ENCODE data around the gene AURKB. TPM values are rescaled to one million over a fixed set of nuclear protein-coding genes. Genes with fewer than 3 reads are reported as not detected.

Gene AURKB
- total and polyA plus RNA-seq, 2 of the 4 experiments (the other 2 are of a cell fraction), result 45.9 to 62.0 TPM

DNA sequence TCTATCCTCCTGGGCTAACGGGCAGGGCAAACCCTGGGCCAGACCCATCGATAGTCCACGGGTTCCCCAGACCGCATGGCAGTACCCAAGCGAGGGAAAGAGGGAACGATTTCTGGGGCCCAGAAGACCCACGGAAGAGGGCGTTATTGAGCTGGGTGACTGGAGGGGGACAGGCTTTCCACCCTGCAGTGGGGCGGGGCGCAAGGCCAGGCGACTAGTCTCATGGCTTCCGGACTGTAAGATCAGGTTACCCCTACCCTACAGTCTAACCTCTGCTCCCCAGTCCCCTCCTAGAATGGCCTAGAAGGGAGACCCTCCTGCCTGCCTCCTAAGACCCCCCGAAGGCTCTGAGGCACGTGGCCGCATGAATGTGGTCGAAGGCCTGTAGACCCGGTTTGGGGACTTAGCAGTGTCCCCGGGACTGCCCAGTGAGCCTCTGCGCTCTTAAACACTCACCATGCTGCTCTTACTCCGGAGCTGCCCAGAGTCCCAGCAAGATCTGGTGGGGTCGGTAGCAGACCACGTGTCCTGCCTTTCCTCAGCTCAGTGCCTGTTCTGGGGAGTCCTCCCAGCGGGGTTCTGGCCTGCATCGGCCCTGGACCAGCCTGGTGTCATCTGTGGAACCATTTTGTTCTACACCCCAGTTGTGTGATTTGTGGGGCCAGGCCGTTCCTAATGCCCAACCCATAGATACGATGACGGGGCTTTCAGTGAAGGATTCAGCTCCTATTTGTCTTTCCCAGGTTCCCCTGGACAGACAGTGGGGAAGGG lies 13.2 kb upstream of the AURKB start:
- peak overlapping the region; percentile 61; the same call in 2 of the 3 replicates for H2BK15ac ChIP-seq (ENCODE audit: low read depth, low read length)
- H2AK5ac ChIP-seq (ENCODE audit: low read depth, low read length), result peak overlapping the region; percentile 94
- H4K8ac ChIP-seq (ENCODE audit: low read depth in 2 of 2, low read length in 2 of 2), result peak overlapping the region; percentile 84 to 94
- DNase-seq, result peak; percentile 47
- BruUV-seq (replicated peaks), result no TSS peak
- peak overlapping the region; percentile 95 for H2AFZ ChIP-seq (replicated peaks; ENCODE audit: low read length, poor library complexity)
- peak overlapping the region; percentile 81 for H2BK5ac ChIP-seq (ENCODE audit: low read depth, low read length, poor library complexity, severe bottlenecking)
- in situ Hi-C loops (cut with MboI; ENCODE audit: low sequenced_read_pairs) (loop anchor here (5.0 kb wide), 1 partner anchor 101 kb away; the partner anchor contains the start of gene HES7), intact Hi-C loops (cut with micrococcal nuclease) (loop anchor here (5.0 kb wide), 2 partner anchors 86 to 161 kb away; no protein-coding TSS in a partner anchor), dilution Hi-C loops (cut with HindIII; ENCODE audit: low sequenced_read_pairs, unreplicated experiment) (no loop called here)
- H2BK120ac ChIP-seq (ENCODE audit: low read depth, low read length), result peak overlapping the region; percentile 56; the same call in 1 of the 2 replicates
- H4K5ac ChIP-seq (ENCODE audit: low read depth, low read length), result peak overlapping the region; percentile 58
- POLR2A ChIA-PET (ENCODE audit: unreplicated experiment), result interaction anchor here (1.3 kb wide), 1 partner anchor 50 kb away, joined by 3 read pairs; no protein-coding TSS in a partner anchor
- peaks cover 0 to 8% of the 10 kb centered on the region in 2 experiments; a peak in 1 of 4 replicates for H3K79me1 ChIP-seq (ENCODE audit: low read depth in 1 of 2, low read length in 2 of 2)
- peaks cover 9% of the 10 kb centered on the region for H3K4me1 ChIP-seq (ENCODE audit: control insufficient read depth, insufficient read depth, low read length)
- peak overlapping the region; percentile 94 for H4K91ac ChIP-seq (ENCODE audit: insufficient read depth, low read depth, low read length)
- H3K9ac ChIP-seq (ENCODE audit: low read depth, low read length), result peak overlapping the region; percentile 87
- CTCF ChIA-PET, result interaction anchor here (1.0 to 1.2 kb wide), 2 partner anchors 102 to 160 kb away, joined by 3 to 4 read pairs; no protein-coding TSS in a partner anchor
- H3K23ac ChIP-seq (ENCODE audit: low read depth, low read length), result peak overlapping the region; percentile 96
- H3K36me3 ChIP-seq (ENCODE audit: control insufficient read depth, insufficient read depth, low read length), result peaks cover 7% of the 10 kb centered on the region; the same call in 1 of the 2 replicates
- H3K9me1 ChIP-seq (ENCODE audit: insufficient read depth, low read length), result peaks cover 14% of the 10 kb centered on the region
- peak overlapping the region; percentile 98 for H3K4ac ChIP-seq (ENCODE audit: low read depth, low read length)
- peak overlapping the region; percentile 75 for H3K4me2 ChIP-seq (ENCODE audit: low read depth, low read length)
- H3K4me3 ChIP-seq (ENCODE audit: insufficient read depth, low read depth, low read length), result peak overlapping the region; percentile 62
- no peak overlapping the region for H2BK20ac ChIP-seq (ENCODE audit: low read depth, low read length)
- peak overlapping the region; percentile 98 for H2AK9ac ChIP-seq (replicated peaks; ENCODE audit: low read depth, low read length, poor library complexity)
- no peaks in the 10 kb centered on the region for H3K27me3 ChIP-seq (ENCODE audit: control insufficient read depth, insufficient read depth, low read length)
- peak overlapping the region; percentile 95 for H3K56ac ChIP-seq (ENCODE audit: extremely low read depth, insufficient read depth, low read length)
- peak; percentile 4 for ATAC-seq (ENCODE audit: low read depth)
- WGBS, 2 experiments (ENCODE audit: extremely low coverage in 2 of 2, insufficient read length in 1 of 2), result 0% methylated on average over 4 of the region's 27 CpGs; no CpG with 5 or more reads in 1 of the 2 experiments
- H3K27ac ChIP-seq (ENCODE audit: insufficient read depth, low read length), result peak overlapping the region; percentile 85
- H3K18ac ChIP-seq (ENCODE audit: low read depth, low read length), result peak overlapping the region; percentile 43
- TF ChIP-seq RAD21 (IDR thresholded peaks at IDR 0.05; ENCODE audit: low read length) (peak; percentile 29; the same call in 1 of the 2 replicates), CEBPB (IDR thresholded peaks at IDR 0.05; ENCODE audit: low read depth, low read length) (no peak), RFX5 (IDR thresholded peaks at IDR 0.05; ENCODE audit: low read depth, low read length) (no peak), MAFK (IDR thresholded peaks at IDR 0.05; ENCODE audit: low read depth, low read length) (no peak), FOS (IDR thresholded peaks at IDR 0.05; ENCODE audit: low read depth, low read length) (no peak), SMC3 (IDR thresholded peaks at IDR 0.05; ENCODE audit: low read depth, low read length) (no peak), BHLHE40 (IDR thresholded peaks at IDR 0.05; ENCODE audit: low read depth, low read length) (no peak), MXI1 (IDR thresholded peaks at IDR 0.05; ENCODE audit: borderline replicate concordance, low read depth, low read length) (no peak; the same call in 1 of the 2 replicates)
- TF ChIP-seq, protein P1, sequence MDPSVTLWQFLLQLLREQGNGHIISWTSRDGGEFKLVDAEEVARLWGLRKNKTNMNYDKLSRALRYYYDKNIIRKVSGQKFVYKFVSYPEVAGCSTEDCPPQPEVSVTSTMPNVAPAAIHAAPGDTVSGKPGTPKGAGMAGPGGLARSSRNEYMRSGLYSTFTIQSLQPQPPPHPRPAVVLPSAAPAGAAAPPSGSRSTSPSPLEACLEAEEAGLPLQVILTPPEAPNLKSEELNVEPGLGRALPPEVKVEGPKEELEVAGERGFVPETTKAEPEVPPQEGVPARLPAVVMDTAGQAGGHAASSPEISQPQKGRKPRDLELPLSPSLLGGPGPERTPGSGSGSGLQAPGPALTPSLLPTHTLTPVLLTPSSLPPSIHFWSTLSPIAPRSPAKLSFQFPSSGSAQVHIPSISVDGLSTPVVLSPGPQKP (IDR thresholded peaks at IDR 0.05; ENCODE audit: borderline replicate concordance, low read depth, low read length), result no peak
- TF ChIP-seq, protein P2, sequence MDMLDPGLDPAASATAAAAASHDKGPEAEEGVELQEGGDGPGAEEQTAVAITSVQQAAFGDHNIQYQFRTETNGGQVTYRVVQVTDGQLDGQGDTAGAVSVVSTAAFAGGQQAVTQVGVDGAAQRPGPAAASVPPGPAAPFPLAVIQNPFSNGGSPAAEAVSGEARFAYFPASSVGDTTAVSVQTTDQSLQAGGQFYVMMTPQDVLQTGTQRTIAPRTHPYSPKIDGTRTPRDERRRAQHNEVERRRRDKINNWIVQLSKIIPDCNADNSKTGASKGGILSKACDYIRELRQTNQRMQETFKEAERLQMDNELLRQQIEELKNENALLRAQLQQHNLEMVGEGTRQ (IDR thresholded peaks at IDR 0.05; ENCODE audit: low read depth, low read length), result peak; percentile 49
- TF ChIP-seq, protein P3, sequence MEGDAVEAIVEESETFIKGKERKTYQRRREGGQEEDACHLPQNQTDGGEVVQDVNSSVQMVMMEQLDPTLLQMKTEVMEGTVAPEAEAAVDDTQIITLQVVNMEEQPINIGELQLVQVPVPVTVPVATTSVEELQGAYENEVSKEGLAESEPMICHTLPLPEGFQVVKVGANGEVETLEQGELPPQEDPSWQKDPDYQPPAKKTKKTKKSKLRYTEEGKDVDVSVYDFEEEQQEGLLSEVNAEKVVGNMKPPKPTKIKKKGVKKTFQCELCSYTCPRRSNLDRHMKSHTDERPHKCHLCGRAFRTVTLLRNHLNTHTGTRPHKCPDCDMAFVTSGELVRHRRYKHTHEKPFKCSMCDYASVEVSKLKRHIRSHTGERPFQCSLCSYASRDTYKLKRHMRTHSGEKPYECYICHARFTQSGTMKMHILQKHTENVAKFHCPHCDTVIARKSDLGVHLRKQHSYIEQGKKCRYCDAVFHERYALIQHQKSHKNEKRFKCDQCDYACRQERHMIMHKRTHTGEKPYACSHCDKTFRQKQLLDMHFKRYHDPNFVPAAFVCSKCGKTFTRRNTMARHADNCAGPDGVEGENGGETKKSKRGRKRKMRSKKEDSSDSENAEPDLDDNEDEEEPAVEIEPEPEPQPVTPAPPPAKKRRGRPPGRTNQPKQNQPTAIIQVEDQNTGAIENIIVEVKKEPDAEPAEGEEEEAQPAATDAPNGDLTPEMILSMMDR (conservative IDR thresholded peaks at IDR 0.05; ENCODE audit: low read depth, low read length), result peak; percentile 34; the same call in 1 of the 2 replicates
- H3K9me3 ChIP-seq (ENCODE audit: control insufficient read depth, insufficient read depth, low read length), result no peaks in the 10 kb centered on the region
- H3K14ac ChIP-seq (replicated peaks; ENCODE audit: low read depth, low read length), result peak overlapping the region; percentile 95
- peaks cover 26% of the 10 kb centered on the region for H4K20me1 ChIP-seq (ENCODE audit: insufficient read depth, low read length)
